Measurements from ENCODE around the gene MAGI2. TPM values are rescaled to one million over a fixed set of nuclear protein-coding genes. Genes with fewer than 3 reads are reported as not detected.

MAGI2 gene
- total and polyA plus RNA-seq, 2 experiments from 2014 or later, result 10.4 to 26.4 TPM

GRCh38 chr7:79302293-79302692 lies 151.2 kb downstream of the MAGI2 start (continued):
- TF ChIP-seq ZNF462 (CRISPR knock-in tag; IDR thresholded peaks at IDR 0.05) (no peak), ETS1 (IDR thresholded peaks at IDR 0.05) (no peak), ZNF331 (CRISPR knock-in tag; IDR thresholded peaks at IDR 0.05; ENCODE audit: low read depth) (no peak), EZH2phosphoT487 (IDR thresholded peaks at IDR 0.05; ENCODE audit: unreplicated experiment) (no peak), EZH2 (IDR thresholded peaks at IDR 0.05; ENCODE audit: low read depth, unreplicated experiment) (no peak), NANOG (IDR thresholded peaks at IDR 0.05; ENCODE audit: borderline replicate concordance) (no peak), JUNB (IDR thresholded peaks at IDR 0.05; ENCODE audit: unreplicated experiment) (no peak)

DNA sequence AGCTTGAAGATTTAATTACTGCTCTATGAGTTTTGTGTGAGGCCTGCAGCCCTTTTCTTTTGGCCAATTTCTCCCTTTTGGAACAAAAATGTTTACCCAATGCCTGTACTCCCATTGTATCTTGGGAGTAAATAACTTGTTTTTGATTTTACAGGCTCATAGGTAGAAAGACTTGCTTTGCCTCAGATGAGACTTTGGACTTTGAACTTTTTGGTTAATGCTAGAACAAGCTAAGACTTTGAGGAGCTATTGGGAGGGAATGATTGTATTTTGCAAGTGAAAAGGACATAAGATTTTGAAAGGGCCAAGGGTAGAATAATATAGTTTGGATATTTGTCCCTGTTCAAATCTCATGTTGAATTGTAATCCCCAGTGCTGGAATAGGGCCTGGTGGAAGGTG lies 152.0 kb downstream of the MAGI2 start:
- Histone ChIP-seq H3K27ac (ENCODE audit: low read depth) (no peak overlapping the region), H3K79me2 (replicated peaks; ENCODE audit: insufficient read depth) (no peaks in the 10 kb centered on the region), H4K20me1 (replicated peaks; ENCODE audit: insufficient read depth) (no peaks in the 10 kb centered on the region), H3K4me3 (no peak overlapping the region), H3F3A (replicated peaks; ENCODE audit: low read depth) (no peaks in the 10 kb centered on the region), H2AFZ (no peak overlapping the region), H3K4me1 (ENCODE audit: insufficient read depth) (no peaks in the 10 kb centered on the region), H3K36me3 (ENCODE audit: insufficient read depth) (no peaks in the 10 kb centered on the region), H3K9me2 (ENCODE audit: insufficient read depth) (no peaks in the 10 kb centered on the region), H3K4me2 (no peak overlapping the region), H3K27me3 (ENCODE audit: insufficient read depth) (no peaks in the 10 kb centered on the region)
- H3K4me3 Mint-ChIP-seq, result no peak overlapping the region
- no peak for DNase-seq (ENCODE audit: low spot score)
- peaks cover 2% of the 10 kb centered on the region for H3K27me3 Mint-ChIP-seq (ENCODE audit: insufficient read depth, low read depth, poor library complexity)
- H3K4me1 Mint-ChIP-seq, result no peaks in the 10 kb centered on the region
- H3K36me3 Mint-ChIP-seq (ENCODE audit: low read depth), result no peaks in the 10 kb centered on the region
- H3K27ac Mint-ChIP-seq, result no peak overlapping the region
- H3K9me3 Mint-ChIP-seq, result no peaks in the 10 kb centered on the region
- no peak for ATAC-seq
- TF ChIP-seq CREB1 (CRISPR knock-in tag; IDR thresholded peaks at IDR 0.05; ENCODE audit: low read depth) (no peak), ETS1 (IDR thresholded peaks at IDR 0.05) (no peak), ZNF331 (CRISPR knock-in tag; IDR thresholded peaks at IDR 0.05; ENCODE audit: low read depth) (no peak)
